HepG2 (cell line): Measurements from ENCODE around the gene MRPL38. TPM values are rescaled to one million over a fixed set of nuclear protein-coding genes. Genes with fewer than 3 reads are reported as not detected.

Experiments used
- GATAD2A ChIP-seq: IDR thresholded peaks from 2 replicates; pipeline ENCODE4 v1.6.1; 2016
- GTF3A ChIP-seq: sonication (generic); formaldehyde crosslinking; conservative IDR thresholded peaks from 2 replicates; pipeline ENCODE4 v1.4.0; 2020; ENCODE audit warnings: mild to moderate bottlenecking, missing genetic modification reagents
- HIC2 ChIP-seq: sonication (generic); formaldehyde crosslinking; IDR thresholded peaks from 2 replicates; pipeline ENCODE4 v1.9.0; 2022; ENCODE audit warnings: low read depth, missing genetic modification reagents
- IKZF5 ChIP-seq: IDR thresholded peaks from 2 replicates; pipeline ENCODE4 v1.6.1; 2018; ENCODE audit warnings: missing genetic modification reagents, mild to moderate bottlenecking, missing compliant biosample characterization
- MIER3 ChIP-seq: IDR thresholded peaks from 2 replicates; pipeline ENCODE4 v1.6.1; 2016; ENCODE audit warnings: missing compliant biosample characterization, borderline replicate concordance
- NFE2L1 ChIP-seq: sonication (generic); formaldehyde crosslinking; IDR thresholded peaks from 2 replicates; pipeline ENCODE4 v1.4.0; 2020; ENCODE audit warnings: missing genetic modification reagents, mild to moderate bottlenecking, borderline replicate concordance
- TERF1 ChIP-seq: sonication (generic); formaldehyde crosslinking; IDR thresholded peaks from 2 replicates; pipeline ENCODE4 v1.8.0; 2022; ENCODE audit warnings: mild to moderate bottlenecking, missing genetic modification reagents, moderate library complexity
- YY1 ChIP-seq: IDR thresholded peaks from 2 replicates; pipeline ENCODE4 v1.6.1; 2011; ENCODE audit warnings: low read length, low read depth, moderate library complexity, mild to moderate bottlenecking; ENCODE audit not compliant: insufficient read depth, insufficient replicate concordance
- ZFYVE20 ChIP-seq: sonication (generic); formaldehyde crosslinking; IDR thresholded peaks from 2 replicates; pipeline ENCODE4 v1.8.0; 2023; ENCODE audit warnings: low read depth, mild to moderate bottlenecking, moderate library complexity, missing genetic modification reagents, borderline replicate concordance
- ZNF121 ChIP-seq: sonication (generic); formaldehyde crosslinking; IDR thresholded peaks from 2 replicates; pipeline ENCODE4 v1.5.0; 2020; ENCODE audit warnings: mild to moderate bottlenecking, missing genetic modification reagents
- ZNF260 ChIP-seq: sonication (generic); formaldehyde crosslinking; IDR thresholded peaks from 2 replicates; pipeline ENCODE4 v1.4.0; 2020; ENCODE audit warnings: missing genetic modification reagents, low read depth, mild to moderate bottlenecking, borderline replicate concordance
- ZNF276 ChIP-seq: sonication (generic); formaldehyde crosslinking; IDR thresholded peaks from 2 replicates; pipeline ENCODE4 v1.4.0; 2020; ENCODE audit warnings: mild to moderate bottlenecking, low read depth, missing genetic modification reagents
- ZNF280D ChIP-seq: sonication (generic); formaldehyde crosslinking; IDR thresholded peaks from 2 replicates; pipeline ENCODE4 v1.5.1; 2020; ENCODE audit warnings: mild to moderate bottlenecking, missing genetic modification reagents
- ZNF296 ChIP-seq: sonication (generic); formaldehyde crosslinking; conservative IDR thresholded peaks from 2 replicates; pipeline ENCODE4 v1.5.0; 2020; ENCODE audit warnings: mild to moderate bottlenecking, missing genetic modification reagents
- ZNF530 ChIP-seq: sonication (generic); formaldehyde crosslinking; IDR thresholded peaks from 2 replicates; pipeline ENCODE4 v1.5.0; 2020; ENCODE audit warnings: low read depth, mild to moderate bottlenecking, missing genetic modification reagents
- ZNF800 ChIP-seq: sonication (generic); formaldehyde crosslinking; IDR thresholded peaks from 2 replicates; pipeline ENCODE4 v1.4.0; 2020; ENCODE audit warnings: missing genetic modification reagents
- polyA plus RNA-seq, 8 experiments: library from polyadenylated mRNA; depleted of rRNA in 3 of 8; stranded (reverse) in 7 of 8; unstranded in 1 of 8; fragments of >200 nt; fragmentation: Illumina TruSeq in 4 of 8; extraction: Trizol in 4 of 8; gene quantifications; 2 replicates each; pipeline versions ENCODE4 v1.2.1 to v1.2.3, GENCODE V29; 2011 to 2016; ENCODE audit warnings: low read depth in 4 of 8, missing spikeins in 1 of 8, mixed read lengths in 1 of 8; ENCODE audit not compliant: insufficient read depth in 1 of 8
- total RNA-seq, 5 experiments: library from RNA; depleted of rRNA; stranded (reverse); fragments of >200 nt; fragmentation: Illumina TruSeq; extraction: Trizol; gene quantifications; 2 replicates each; pipeline ENCODE4 v1.2.3, GENCODE V29; 2016; ENCODE audit warnings: low read depth in 1 of 5

Gene MRPL38
- total and polyA plus RNA-seq, 2 of the 13 experiments (the other 11 are each of a cell fraction or from before 2014, with no cell fraction given): 83.7 to 125 TPM

- TF ChIP-seq TERF1 (CRISPR knock-in tag): no peak
- no peak; the same call in 1 of the 2 replicates for TF ChIP-seq NFE2L1 (CRISPR knock-in tag)
- 0 out of 2 replicates have a peak, but pooled peaks have one; percentile 9 for TF ChIP-seq MIER3 (CRISPR knock-in tag)
- TF ChIP-seq ZNF121 (CRISPR knock-in tag): peak; percentile 64; the same call in 1 of the 2 replicates
- no peak for TF ChIP-seq ZFYVE20 (CRISPR knock-in tag)
- TF ChIP-seq ZNF296 (CRISPR knock-in tag): 0 out of 2 replicates have a peak, but pooled peaks have one; percentile 19
- no peak for TF ChIP-seq ZNF530 (CRISPR knock-in tag)
- TF ChIP-seq GTF3A (CRISPR knock-in tag): no peak
- TF ChIP-seq YY1: peak; percentile 57
- peak; percentile 38; the same call in 1 of the 2 replicates for TF ChIP-seq ZNF800 (CRISPR knock-in tag)
- no peak; the same call in 1 of the 2 replicates for TF ChIP-seq ZNF280D (CRISPR knock-in tag)
- 0 out of 2 replicates have a peak, but pooled peaks have one; percentile 58 for TF ChIP-seq HIC2 (CRISPR knock-in tag)
- TF ChIP-seq IKZF5 (CRISPR knock-in tag): peak; percentile 66
- 0 out of 2 replicates have a peak, but pooled peaks have one; percentile 44 for TF ChIP-seq ZNF276 (CRISPR knock-in tag)
- TF ChIP-seq GATAD2A (CRISPR knock-in tag): peak; percentile 39; the same call in 1 of the 2 replicates
- no peak for TF ChIP-seq ZNF260 (CRISPR knock-in tag)
Measured at GRCh38 chr17:75892556-75893224, 12.0 kb downstream of the MRPL38 start (continued).
